ENCODE data around the gene ARPC2. TPM values are rescaled to one million over a fixed set of nuclear protein-coding genes. Genes with fewer than 3 reads are reported as not detected.

The ARPC2 gene
- total and polyA plus RNA-seq, 2 of the 13 experiments (the other 11 are each of a cell fraction or from before 2014, with no cell fraction given) = 168 to 303 TPM

GRCh38 chr2:218216674-218217359 lies at the start of gene ARPC2 (continued):
- TF ChIP-seq ZSCAN21 (CRISPR knock-in tag; IDR thresholded peaks at IDR 0.05; ENCODE audit: borderline replicate concordance) (no peak), ZNF124 (CRISPR knock-in tag; IDR thresholded peaks at IDR 0.05) (peak; percentile 95), ZNF333 (CRISPR knock-in tag; IDR thresholded peaks at IDR 0.05; ENCODE audit: borderline replicate concordance) (0 out of 2 replicates have a peak, but pooled peaks have one; percentile 66), ELF3 (CRISPR knock-in tag; IDR thresholded peaks at IDR 0.05) (peak; percentile 98), TGIF2 (CRISPR knock-in tag; IDR thresholded peaks at IDR 0.05) (peak; percentile 90; the same call in 1 of the 2 replicates), ZNF441 (CRISPR knock-in tag; IDR thresholded peaks at IDR 0.05; ENCODE audit: borderline replicate concordance) (peak; percentile 61; the same call in 1 of the 2 replicates), PAX8 (CRISPR knock-in tag; IDR thresholded peaks at IDR 0.05; ENCODE audit: borderline replicate concordance) (no peak; the same call in 1 of the 2 replicates), HMG20A (CRISPR knock-in tag; IDR thresholded peaks at IDR 0.05; ENCODE audit: borderline replicate concordance) (0 out of 2 replicates have a peak, but pooled peaks have one; percentile 10), CEBPG (CRISPR knock-in tag; IDR thresholded peaks at IDR 0.05) (peak; percentile 32; the same call in 1 of the 2 replicates), SIN3B (IDR thresholded peaks at IDR 0.05; ENCODE audit: low read length) (0 out of 2 replicates have a peak, but pooled peaks have one; percentile 17), SOX13 (IDR thresholded peaks at IDR 0.05) (no peak), SOX13 (CRISPR knock-in tag; conservative IDR thresholded peaks at IDR 0.05 in 1 of 2, IDR thresholded peaks at IDR 0.05 in 1 of 2) (peak in 1 of 2 experiments; percentile 34; a peak in 1 of 4 replicates), ZNF720 (CRISPR knock-in tag; IDR thresholded peaks at IDR 0.05) (no peak; the same call in 1 of the 2 replicates), MLLT10 (CRISPR knock-in tag; IDR thresholded peaks at IDR 0.05) (no peak), ZNF766 (CRISPR knock-in tag; IDR thresholded peaks at IDR 0.05; ENCODE audit: borderline replicate concordance) (peak; percentile 93), SMAD9 (CRISPR knock-in tag; IDR thresholded peaks at IDR 0.05) (peak; percentile 91; the same call in 1 of the 2 replicates), ESRRA (CRISPR knock-in tag; IDR thresholded peaks at IDR 0.05; ENCODE audit: low read depth) (0 out of 2 replicates have a peak, but pooled peaks have one; percentile 68), ZNF598 (CRISPR knock-in tag; IDR thresholded peaks at IDR 0.05; ENCODE audit: borderline replicate concordance) (peak; percentile 80; the same call in 1 of the 2 replicates), ZSCAN25 (CRISPR knock-in tag; IDR thresholded peaks at IDR 0.05) (no peak; the same call in 1 of the 2 replicates), ZNF143 (CRISPR knock-in tag; IDR thresholded peaks at IDR 0.05) (peak; percentile 74), ZBTB49 (CRISPR knock-in tag; IDR thresholded peaks at IDR 0.05; ENCODE audit: borderline replicate concordance) (peak; percentile 36; the same call in 1 of the 2 replicates), TBP (CRISPR knock-in tag; IDR thresholded peaks at IDR 0.05) (peak; percentile 94; the same call in 1 of the 2 replicates), TCF12 (IDR thresholded peaks at IDR 0.05) (no peak), TCF12 (CRISPR knock-in tag; IDR thresholded peaks at IDR 0.05) (peak; percentile 50), CSRNP1 (CRISPR knock-in tag; IDR thresholded peaks at IDR 0.05) (no peak), ATAD3A (CRISPR knock-in tag; IDR thresholded peaks at IDR 0.05) (no peak)
- TF ChIP-seq, protein P1, sequence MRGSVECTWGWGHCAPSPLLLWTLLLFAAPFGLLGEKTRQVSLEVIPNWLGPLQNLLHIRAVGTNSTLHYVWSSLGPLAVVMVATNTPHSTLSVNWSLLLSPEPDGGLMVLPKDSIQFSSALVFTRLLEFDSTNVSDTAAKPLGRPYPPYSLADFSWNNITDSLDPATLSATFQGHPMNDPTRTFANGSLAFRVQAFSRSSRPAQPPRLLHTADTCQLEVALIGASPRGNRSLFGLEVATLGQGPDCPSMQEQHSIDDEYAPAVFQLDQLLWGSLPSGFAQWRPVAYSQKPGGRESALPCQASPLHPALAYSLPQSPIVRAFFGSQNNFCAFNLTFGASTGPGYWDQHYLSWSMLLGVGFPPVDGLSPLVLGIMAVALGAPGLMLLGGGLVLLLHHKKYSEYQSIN (CRISPR knock-in tag; IDR thresholded peaks at IDR 0.05; ENCODE audit: borderline replicate concordance) = no peak
